GM23338 (cell line): ENCODE data around the gene ASIC3. TPM values are rescaled to one million over a fixed set of nuclear protein-coding genes. Genes with fewer than 3 reads are reported as not detected.
A peak's percentile ranks its signal among the peaks of the same experiment; 100 is the strongest.

Experiments
- ATAC-seq: fragments of 200-7000 bp; cut with Tn5 transposase; 3 replicates; pipeline ENCODE4 v1.9.1; 2020
- DNase-seq: peaks from one replicate; pipeline ENCODE4 v3.0.0-alpha.2; 2015; ENCODE audit warnings: low spot score
- H2AFZ ChIP-seq: fragments of 200-600 bp; sonication (generic); 2 replicates; pipeline ENCODE4 v1.8.0; 2016; ENCODE audit warnings: antibody characterized with exemption, mild to moderate bottlenecking, moderate library complexity
- H3F3A ChIP-seq: fragments of 200-600 bp; sonication (generic); replicated peaks from 2 replicates; pipeline ENCODE4 v1.8.0; 2017; ENCODE audit warnings: antibody characterized with exemption, mixed run types, low read depth
- H3K27ac ChIP-seq: fragments of 200-600 bp; sonication (generic); 2 replicates; pipeline ENCODE4 v1.6.1; 2016; ENCODE audit warnings: low read depth
- H3K27me3 ChIP-seq: fragments of 200-600 bp; sonication (generic); 2 replicates; pipeline ENCODE4 v1.8.0; 2016; ENCODE audit warnings: mild to moderate bottlenecking, mixed run types, moderate library complexity; ENCODE audit not compliant: insufficient read depth
- H3K36me3 ChIP-seq: fragments of 200-600 bp; sonication (generic); 2 replicates; pipeline ENCODE4 v1.8.0; 2016; ENCODE audit warnings: mild to moderate bottlenecking; ENCODE audit not compliant: insufficient read depth
- H3K4me1 ChIP-seq: fragments of 200-600 bp; sonication (generic); 2 replicates; pipeline ENCODE4 v1.8.0; 2016; ENCODE audit warnings: mild to moderate bottlenecking, moderate library complexity; ENCODE audit not compliant: insufficient read depth
- H3K4me2 ChIP-seq: fragments of 200-600 bp; sonication (generic); 2 replicates; pipeline ENCODE4 v1.7.1; 2017; ENCODE audit warnings: mixed run types
- H3K4me3 ChIP-seq: fragments of 200-600 bp; sonication (generic); 2 replicates; pipeline ENCODE4 v1.6.1; 2016; ENCODE audit warnings: mixed run types
- H3K79me2 ChIP-seq: fragments of 200-600 bp; sonication (generic); replicated peaks from 2 replicates; pipeline ENCODE4 v1.8.0; 2017; ENCODE audit warnings: mild to moderate bottlenecking; ENCODE audit not compliant: insufficient read depth
- H3K9me2 ChIP-seq: fragments of 200-600 bp; sonication (generic); 2 replicates; pipeline ENCODE4 v1.8.0; 2017; ENCODE audit not compliant: insufficient read depth
- H4K20me1 ChIP-seq: fragments of 200-600 bp; sonication (generic); replicated peaks from 2 replicates; pipeline ENCODE4 v1.8.0; 2017; ENCODE audit warnings: mild to moderate bottlenecking; ENCODE audit not compliant: insufficient read depth
- H3K27ac Mint-ChIP-seq: 2 replicates; pipeline ENCODE4 v1.8.0; 2020; ENCODE audit warnings: inconsistent platforms, mild to moderate bottlenecking, moderate library complexity, mixed read lengths
- H3K27me3 Mint-ChIP-seq: 3 replicates; pipeline ENCODE4 v1.8.0; 2022; ENCODE audit warnings: low read depth, mild to moderate bottlenecking, moderate library complexity, mixed read lengths, inconsistent platforms; ENCODE audit not compliant: insufficient read depth, poor library complexity
- H3K36me3 Mint-ChIP-seq: 3 replicates; pipeline ENCODE4 v1.8.0; 2021; ENCODE audit warnings: low read depth, mild to moderate bottlenecking, inconsistent platforms, moderate library complexity, mixed read lengths
- H3K4me1 Mint-ChIP-seq: 3 replicates; pipeline ENCODE4 v1.8.0; 2020; ENCODE audit warnings: mild to moderate bottlenecking, inconsistent platforms, mixed read lengths
- H3K4me3 Mint-ChIP-seq: 3 replicates; pipeline ENCODE4 v1.8.0; 2021; ENCODE audit warnings: moderate library complexity, mild to moderate bottlenecking, inconsistent platforms, mixed read lengths
- H3K9me3 Mint-ChIP-seq: 3 replicates; pipeline ENCODE4 v1.8.0; 2020; ENCODE audit warnings: moderate library complexity, mild to moderate bottlenecking, inconsistent platforms, mixed read lengths
- CREB1 ChIP-seq: fragments of 250-450 bp; sonication (Bioruptor Pico); IDR thresholded peaks from 2 replicates; pipeline ENCODE4 v1.5.0; 2020; ENCODE audit warnings: low read depth, mild to moderate bottlenecking, moderate library complexity
- CTCF ChIP-seq, 2 experiments: fragments of 200-600 bp in 1 of 2; sonication (generic) in 1 of 2; conservative IDR thresholded peaks; 2 replicates each; pipeline versions ENCODE4 v1.5.1 to v1.6.1; 2016 to 2017; ENCODE audit warnings: antibody characterized with exemption in 2 of 2, low read depth in 2 of 2, mild to moderate bottlenecking in 2 of 2, moderate library complexity in 1 of 2
- ETS1 ChIP-seq: IDR thresholded peaks from 2 replicates; pipeline ENCODE4 v1.6.1; 2016; ENCODE audit warnings: antibody characterized with exemption
- EZH2 ChIP-seq: fragments of 200-600 bp; sonication (generic); IDR thresholded peaks from one replicate; pipeline ENCODE4 v1.8.0; 2017; ENCODE audit warnings: antibody characterized with exemption, mild to moderate bottlenecking, low read depth; ENCODE audit not compliant: unreplicated experiment
- EZH2phosphoT487 ChIP-seq: fragments of 200-600 bp; sonication (generic); IDR thresholded peaks from one replicate; pipeline ENCODE4 v1.8.1; 2018; ENCODE audit warnings: antibody characterized with exemption; ENCODE audit not compliant: unreplicated experiment
- NANOG ChIP-seq: IDR thresholded peaks from 2 replicates; pipeline ENCODE4 v1.6.1; 2016; ENCODE audit warnings: antibody characterized with exemption, borderline replicate concordance
- POLR2AphosphoS5 ChIP-seq: IDR thresholded peaks from 2 replicates; pipeline ENCODE4 v1.6.1; 2016; ENCODE audit warnings: antibody characterized with exemption, low read depth
- STAT1 ChIP-seq: IDR thresholded peaks from one replicate; pipeline ENCODE4 v1.6.1; 2016; ENCODE audit warnings: antibody characterized with exemption; ENCODE audit not compliant: unreplicated experiment
- ZNF114 ChIP-seq: fragments of 250-450 bp; sonication (Bioruptor Pico); IDR thresholded peaks from 2 replicates; pipeline ENCODE4 v1.5.0; 2020; ENCODE audit warnings: mild to moderate bottlenecking, moderate library complexity
- ZNF331 ChIP-seq: fragments of 250-450 bp; sonication (Bioruptor Pico); IDR thresholded peaks from 2 replicates; pipeline ENCODE4 v1.5.0; 2020; ENCODE audit warnings: low read depth, mild to moderate bottlenecking, moderate library complexity
- polyA plus RNA-seq: library from polyadenylated mRNA; unstranded; fragments of >200 nt; fragmentation: Nextera tagmentation; extraction: Ambion mirVana; gene quantifications from 2 replicates; pipeline ENCODE4 v1.2.1, GENCODE V29; 2016
- total RNA-seq: library from RNA; depleted of rRNA; stranded (reverse); fragments of >200 nt; shearing (Covaris generic); gene quantifications from 2 replicates; pipeline ENCODE4 v1.2.3, GENCODE V29; 2014

ASIC3 gene
- total and polyA plus RNA-seq, 2 experiments from 2014 or later: 0.87 to 0.90 TPM

GRCh38 chr7:151059367-151060112, 11.2 kb downstream of the ASIC3 start, which contains the start of gene SLC4A2:
TSS of gene SLC4A2 (plus strand) at chr7:151059589. CDS start at chr7:151061988, 2,399 bp downstream.
- no peak within 1 kb of the TSS for H3K27ac ChIP-seq
- H3K36me3 ChIP-seq: peaks cover 2% of the 10 kb centered on the region; the same call in 1 of the 2 replicates
- H4K20me1 ChIP-seq: no peaks in the 10 kb centered on the region; the same call in 1 of the 2 replicates
- H3K9me3 Mint-ChIP-seq: no peaks in the 10 kb centered on the region
- TF ChIP-seq ETS1: no peak
- peak; percentile 64; the same call in 1 of the 2 replicates for TF ChIP-seq POLR2AphosphoS5
- TF ChIP-seq CTCF (conservative IDR thresholded peaks at IDR 0.05; ENCODE audit: low read depth in 2 of 2): peak in 1 of 2 experiments; percentile 53; a peak in 3 of 4 replicates
- H3K79me2 ChIP-seq: peaks cover 11% of the 10 kb centered on the region
- peak; percentile 93 for DNase-seq
- peak within 1 kb of the TSS; percentile 99 for H3K4me3 ChIP-seq
- 0 out of 2 replicates have a peak within 1 kb of the TSS, but pooled peaks have one; percentile 40 for H3K27ac Mint-ChIP-seq
- H3K4me1 Mint-ChIP-seq: peaks cover 47% of the 10 kb centered on the region
- H3K27me3 ChIP-seq: peaks cover 36% of the 10 kb centered on the region
- H3K9me2 ChIP-seq: no peaks in the 10 kb centered on the region
- H3K4me1 ChIP-seq: peaks cover 36% of the 10 kb centered on the region
- peaks cover 14% of the 10 kb centered on the region for H3F3A ChIP-seq
- peaks cover 4% of the 10 kb centered on the region; the same call in 1 of the 3 replicates for H3K36me3 Mint-ChIP-seq
- peak within 1 kb of the TSS; percentile 86 for H3K4me3 Mint-ChIP-seq
- H3K4me2 ChIP-seq: peak within 1 kb of the TSS; percentile 95
- ATAC-seq: no peak
- H2AFZ ChIP-seq: peak within 1 kb of the TSS; percentile 52
- peaks cover 45% of the 10 kb centered on the region for H3K27me3 Mint-ChIP-seq

- Histone ChIP-seq H3K79me2 (peaks cover 11% of the 10 kb centered on the region), H3K27ac (no peak overlapping the region), H3K36me3 (peaks cover 8% of the 10 kb centered on the region), H3K4me3 (peak overlapping the region; percentile 99), H3K9me2 (no peaks in the 10 kb centered on the region), H2AFZ (peak overlapping the region; percentile 52; the same call in 1 of the 2 replicates), H3F3A (peaks cover 14% of the 10 kb centered on the region), H3K4me1 (peaks cover 36% of the 10 kb centered on the region), H4K20me1 (no peaks in the 10 kb centered on the region; the same call in 1 of the 2 replicates), H3K27me3 (peaks cover 36% of the 10 kb centered on the region), H3K4me2 (peak overlapping the region; percentile 95)
- no peak for ATAC-seq
- no peaks in the 10 kb centered on the region for H3K9me3 Mint-ChIP-seq
- H3K27me3 Mint-ChIP-seq: peaks cover 44% of the 10 kb centered on the region
- H3K27ac Mint-ChIP-seq: no peak overlapping the region
- peaks cover 47% of the 10 kb centered on the region for H3K4me1 Mint-ChIP-seq
- peak; percentile 65 for DNase-seq
- H3K4me3 Mint-ChIP-seq: peak overlapping the region; percentile 86
- H3K36me3 Mint-ChIP-seq: peaks cover 9% of the 10 kb centered on the region
- no peak for TF ChIP-seq CTCF (conservative IDR thresholded peaks at IDR 0.05; ENCODE audit: low read depth in 2 of 2)
- no peak for TF ChIP-seq EZH2
- TF ChIP-seq ZNF114 (CRISPR knock-in tag): no peak
- no peak for TF ChIP-seq EZH2phosphoT487
- TF ChIP-seq STAT1: no peak
- no peak for TF ChIP-seq ZNF331 (CRISPR knock-in tag)
- TF ChIP-seq ETS1: no peak
- TF ChIP-seq NANOG: no peak
- no peak for TF ChIP-seq POLR2AphosphoS5
- TF ChIP-seq CREB1 (CRISPR knock-in tag): no peak
These were observed 11.7 kb downstream of the ASIC3 start for GRCh38 chr7:151060113-151060415.
